Tibial nerve (tissue), 4 donors: ENCODE data around the gene RIN3. TPM values are rescaled to one million over a fixed set of nuclear protein-coding genes. Genes with fewer than 3 reads are reported as not detected.

Experiments used
- DNase-seq, 2 donors: peaks; one replicate each; pipeline ENCODE4 v3.0.0-alpha.2; 2019; ENCODE audit warnings: low spot score in 2 of 2
- H3K27ac ChIP-seq, 4 donors: fragments of 200-600 bp; sonication (generic) in 3 of 4; one replicate each; pipeline ENCODE4 v1.5.1; 2017 to 2019; ENCODE audit warnings: mild to moderate bottlenecking in 1 of 4
- H3K27me3 ChIP-seq, 2 donors: fragments of 200-600 bp; sonication (generic) in 1 of 2; one replicate each; pipeline versions ENCODE4 v1.5.1 to v1.6.0; 2017 to 2019
- H3K36me3 ChIP-seq, 3 donors: fragments of 200-600 bp; sonication (generic); one replicate each; pipeline ENCODE4 v1.5.1; 2018 to 2019
- H3K4me1 ChIP-seq, 4 donors: fragments of 200-600 bp; sonication (generic) in 3 of 4; one replicate each; pipeline ENCODE4 v1.5.1; 2017 to 2019
- H3K4me3 ChIP-seq, 4 donors: fragments of 200-600 bp; sonication (generic) in 3 of 4; one replicate each; pipeline ENCODE4 v1.5.1; 2017 to 2019; ENCODE audit warnings: mild to moderate bottlenecking in 1 of 4, moderate library complexity in 1 of 4
- H3K9me3 ChIP-seq, 4 donors: fragments of 200-600 bp; sonication (generic) in 3 of 4; one replicate each; pipeline ENCODE4 v1.5.1; 2017 to 2019
- CTCF ChIP-seq, 5 experiments: fragments of 200-600 bp in 3 of 5; fragments of 450-650 bp in 2 of 5; sonication (generic) in 3 of 5; IDR thresholded peaks; one replicate each; pipeline ENCODE4 v1.5.1; 2016 to 2019; ENCODE audit warnings: antibody characterized with exemption in 5 of 5, mild to moderate bottlenecking in 3 of 5, moderate library complexity in 2 of 5
- EP300 ChIP-seq, 2 donors: sonication (generic); formaldehyde crosslinking; IDR thresholded peaks; one replicate each; pipeline ENCODE4 v1.6.1; 2017; ENCODE audit warnings: antibody characterized with exemption in 2 of 2, mild to moderate bottlenecking in 1 of 2
- POLR2A ChIP-seq, 2 donors: fragments of 450-650 bp; IDR thresholded peaks; one replicate each; pipeline ENCODE4 v1.6.1; 2017; ENCODE audit warnings: antibody characterized with exemption in 2 of 2, mild to moderate bottlenecking in 2 of 2, moderate library complexity in 2 of 2
- WGBS, 2 donors: methylation state at CpG; one replicate each; pipeline ENCODE4 v1.1.5; 2018; 5-methylcytosine and 5-hydroxymethylcytosine counted together
- total RNA-seq, 4 donors: library from RNA; depleted of rRNA; stranded (reverse); fragments of >200 nt; gene quantifications; one replicate each; pipeline ENCODE4 v1.1.0, GENCODE V29; 2016

The RIN3 gene
- total RNA-seq, 4 donors from 2014 or later: 14.2 to 34.2 (median 15.5) TPM

GRCh38 chr14:92489394-92490238 is 24.0 kb upstream of the RIN3 start:
- H3K4me3 ChIP-seq: no peak overlapping the region
- H3K4me1 ChIP-seq: peaks cover 0 to 18% (median 0%) of the 10 kb centered on the region in 4 donors
- no peaks in the 10 kb centered on the region for H3K9me3 ChIP-seq
- H3K36me3 ChIP-seq: peaks cover 0 to 19% (median 0%) of the 10 kb centered on the region in 3 donors
- 88 to 89% methylated on average over 20 to 21 of the region's 21 CpGs for WGBS, 2 donors
- peak overlapping the region in 2 of 4 donors; percentile 8 to 50 for H3K27ac ChIP-seq
- TF ChIP-seq POLR2A (IDR thresholded peaks at IDR 0.05): no peak
- no peak for TF ChIP-seq CTCF (IDR thresholded peaks at IDR 0.05)
- no peak for TF ChIP-seq EP300 (IDR thresholded peaks at IDR 0.05)
- no peaks in the 10 kb centered on the region for H3K27me3 ChIP-seq
- DNase-seq: no peak

- 76 to 78% methylated on average over 17 of the region's 17 CpGs for WGBS, 2 donors
- Histone ChIP-seq H3K9me3 (no peaks in the 10 kb centered on the region), H3K4me1 (peaks cover 0 to 18% (median 0%) of the 10 kb centered on the region in 4 donors), H3K27me3 (no peaks in the 10 kb centered on the region), H3K27ac (peak overlapping the region in 1 of 4 donors; percentile 8), H3K36me3 (peaks cover 0 to 19% (median 0%) of the 10 kb centered on the region in 3 donors), H3K4me3 (no peak overlapping the region)
- TF ChIP-seq POLR2A (IDR thresholded peaks at IDR 0.05) (no peak), EP300 (IDR thresholded peaks at IDR 0.05) (no peak), CTCF (IDR thresholded peaks at IDR 0.05) (no peak)
- no peak for DNase-seq
Observed at GRCh38 chr14:92490239-92490959, 23.2 kb upstream of the RIN3 start.

GRCh38 chr14:92491782-92492181 is 21.8 kb upstream of the RIN3 start:
- Histone ChIP-seq H3K4me1 (peaks cover 0 to 18% (median 0%) of the 10 kb centered on the region in 4 donors), H3K27ac (peak overlapping the region in 2 of 4 donors; percentile 44 to 47), H3K4me3 (no peak overlapping the region), H3K36me3 (peaks cover 0 to 19% (median 0%) of the 10 kb centered on the region in 3 donors), H3K27me3 (no peaks in the 10 kb centered on the region), H3K9me3 (no peaks in the 10 kb centered on the region)
- no peak for DNase-seq
- TF ChIP-seq POLR2A (IDR thresholded peaks at IDR 0.05): no peak
- no peak for TF ChIP-seq CTCF (IDR thresholded peaks at IDR 0.05)
- TF ChIP-seq EP300 (IDR thresholded peaks at IDR 0.05): no peak
- 84 to 87% methylated on average over 8 of the region's 8 CpGs for WGBS, 2 donors

- H3K27ac ChIP-seq: peak overlapping the region in 1 of 4 donors; percentile 47
- WGBS, 2 donors: 79 to 80% methylated on average over 10 of the region's 10 CpGs
Observed at GRCh38 chr14:92492258-92492657, 21.3 kb upstream of the RIN3 start.

More at GRCh38 chr14:92492258-92492657, 21.3 kb upstream of the RIN3 start:
- Histone ChIP-seq H3K9me3 (no peaks in the 10 kb centered on the region), H3K27me3 (no peaks in the 10 kb centered on the region), H3K36me3 (peaks cover 0 to 19% (median 0%) of the 10 kb centered on the region in 3 donors), H3K4me3 (no peak overlapping the region), H3K4me1 (peaks cover 0 to 14% (median 0%) of the 10 kb centered on the region in 4 donors)
- peak; percentile 18 to 67 for TF ChIP-seq EP300 (IDR thresholded peaks at IDR 0.05)
- no peak for TF ChIP-seq CTCF (IDR thresholded peaks at IDR 0.05)
- peak in 1 of 2 donors; percentile 43 for DNase-seq
